NCI-H1105 treated with DMSO at 0.1 percent for 48 hours (cell line): ENCODE data around the gene ARHGAP28.

Source experiments
- DNase-seq: peaks from one replicate; lab custom pipeline; 2025; lab: John Stamatoyannopoulos, UW

The ARHGAP28 gene

GRCh38 chr18:6733758-6734157 lies 4.2 kb downstream of the ARHGAP28 start:
- DNase-seq: no peak

- DNase-seq: no peak
Observed at GRCh38 chr18:6734726-6735430, 5.4 kb downstream of the ARHGAP28 start.

- DNase-seq: no peak
Observed at GRCh38 chr18:6737833-6738232, 8.3 kb downstream of the ARHGAP28 start.

- no peak for DNase-seq
Observed at GRCh38 chr18:6738622-6739021, 9.1 kb downstream of the ARHGAP28 start.

- DNase-seq: no peak
Observed at GRCh38 chr18:6741232-6741663, 11.7 kb downstream of the ARHGAP28 start.

GRCh38 chr18:6741786-6742185 lies 12.3 kb downstream of the ARHGAP28 start:
- no peak for DNase-seq

GRCh38 chr18:6743999-6744398 lies 14.5 kb downstream of the ARHGAP28 start:
- no peak for DNase-seq

GRCh38 chr18:6744816-6745455 lies 15.4 kb downstream of the ARHGAP28 start:
- DNase-seq: no peak

- DNase-seq: no peak
Observed at GRCh38 chr18:6745504-6746031, 16.1 kb downstream of the ARHGAP28 start.

- no peak for DNase-seq
Observed at GRCh38 chr18:6746386-6746960, 17.0 kb downstream of the ARHGAP28 start.

- no peak for DNase-seq
Observed at GRCh38 chr18:6747646-6748045, 18.1 kb downstream of the ARHGAP28 start.

- DNase-seq: no peak
Observed at GRCh38 chr18:6748241-6748640, 18.7 kb downstream of the ARHGAP28 start.

- DNase-seq: no peak
Observed at GRCh38 chr18:6750411-6750810, 20.9 kb downstream of the ARHGAP28 start.

- DNase-seq: no peak
Observed at GRCh38 chr18:6751222-6751621, 21.7 kb downstream of the ARHGAP28 start.

GRCh38 chr18:6752202-6752860 lies 22.8 kb downstream of the ARHGAP28 start:
- DNase-seq: no peak

- DNase-seq: no peak
Observed at GRCh38 chr18:6755107-6755506, 25.6 kb downstream of the ARHGAP28 start.

- no peak for DNase-seq
Observed at GRCh38 chr18:6757931-6758330, 28.4 kb downstream of the ARHGAP28 start.

- DNase-seq: no peak
Observed at GRCh38 chr18:6759579-6759978, 30.1 kb downstream of the ARHGAP28 start.

GRCh38 chr18:6763524-6763923 lies 34.0 kb downstream of the ARHGAP28 start:
- no peak for DNase-seq

GRCh38 chr18:6764382-6764781 lies 34.9 kb downstream of the ARHGAP28 start:
- DNase-seq: no peak

GRCh38 chr18:6773777-6774176 lies 44.3 kb downstream of the ARHGAP28 start:
- DNase-seq: no peak

GRCh38 chr18:6775237-6775636 lies 45.7 kb downstream of the ARHGAP28 start:
- DNase-seq: no peak

GRCh38 chr18:6775702-6776101 lies 46.2 kb downstream of the ARHGAP28 start:
- no peak for DNase-seq
